ENCODE data around the gene COL4A3.

DNA sequence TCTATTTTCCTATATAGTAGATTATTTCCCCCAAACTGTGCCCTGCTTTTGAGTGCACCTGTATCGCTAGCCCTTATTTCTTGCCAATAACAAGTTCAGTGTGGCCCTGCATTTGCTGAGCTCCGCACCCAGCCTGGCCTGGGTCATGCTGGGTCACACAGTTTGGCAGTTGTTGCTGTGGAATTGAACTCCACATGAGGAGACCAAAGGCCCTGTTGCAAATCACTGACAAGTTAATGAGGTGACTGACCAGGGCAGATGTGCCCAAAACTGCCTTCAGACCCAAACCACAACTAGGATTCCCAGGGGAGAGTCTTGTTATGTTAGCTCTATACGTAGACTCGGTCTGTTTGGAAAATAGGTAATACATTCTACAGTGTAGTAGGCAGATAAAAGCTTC, 31.4 kb upstream of the COL4A3 start:
- no peak for TF ChIP-seq POLR2A (IDR thresholded peaks at IDR 0.05)
- TF ChIP-seq, protein P1, sequence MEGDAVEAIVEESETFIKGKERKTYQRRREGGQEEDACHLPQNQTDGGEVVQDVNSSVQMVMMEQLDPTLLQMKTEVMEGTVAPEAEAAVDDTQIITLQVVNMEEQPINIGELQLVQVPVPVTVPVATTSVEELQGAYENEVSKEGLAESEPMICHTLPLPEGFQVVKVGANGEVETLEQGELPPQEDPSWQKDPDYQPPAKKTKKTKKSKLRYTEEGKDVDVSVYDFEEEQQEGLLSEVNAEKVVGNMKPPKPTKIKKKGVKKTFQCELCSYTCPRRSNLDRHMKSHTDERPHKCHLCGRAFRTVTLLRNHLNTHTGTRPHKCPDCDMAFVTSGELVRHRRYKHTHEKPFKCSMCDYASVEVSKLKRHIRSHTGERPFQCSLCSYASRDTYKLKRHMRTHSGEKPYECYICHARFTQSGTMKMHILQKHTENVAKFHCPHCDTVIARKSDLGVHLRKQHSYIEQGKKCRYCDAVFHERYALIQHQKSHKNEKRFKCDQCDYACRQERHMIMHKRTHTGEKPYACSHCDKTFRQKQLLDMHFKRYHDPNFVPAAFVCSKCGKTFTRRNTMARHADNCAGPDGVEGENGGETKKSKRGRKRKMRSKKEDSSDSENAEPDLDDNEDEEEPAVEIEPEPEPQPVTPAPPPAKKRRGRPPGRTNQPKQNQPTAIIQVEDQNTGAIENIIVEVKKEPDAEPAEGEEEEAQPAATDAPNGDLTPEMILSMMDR (IDR thresholded peaks at IDR 0.05), result no peak

Data from adrenal gland (tissue), 5 donors.